ENCODE measurements around the gene PON3.
A peak's percentile ranks its signal among the peaks of the same experiment; 100 is the strongest.

The PON3 gene

GRCh38 chr7:95335093-95335492 is 61.1 kb downstream of the PON3 start:
- Histone ChIP-seq H3K9me3 (ENCODE audit: control insufficient read depth, low read length) (no peaks in the 10 kb centered on the region), H3K9ac (ENCODE audit: low read length) (peak overlapping the region; percentile 59), H3K4me3 (ENCODE audit: low read length) (peak overlapping the region; percentile 60), H3K27me3 (replicated peaks; ENCODE audit: control insufficient read depth, insufficient read depth, low read length) (no peaks in the 10 kb centered on the region), H3K4me1 (ENCODE audit: control insufficient read depth, insufficient read depth, low read length) (peaks cover 27% of the 10 kb centered on the region), H3K36me3 (ENCODE audit: control insufficient read depth, insufficient read depth, low read length, severe bottlenecking) (no peaks in the 10 kb centered on the region)
- DNase-seq (ENCODE audit: low read depth): peak; percentile 68

DNA sequence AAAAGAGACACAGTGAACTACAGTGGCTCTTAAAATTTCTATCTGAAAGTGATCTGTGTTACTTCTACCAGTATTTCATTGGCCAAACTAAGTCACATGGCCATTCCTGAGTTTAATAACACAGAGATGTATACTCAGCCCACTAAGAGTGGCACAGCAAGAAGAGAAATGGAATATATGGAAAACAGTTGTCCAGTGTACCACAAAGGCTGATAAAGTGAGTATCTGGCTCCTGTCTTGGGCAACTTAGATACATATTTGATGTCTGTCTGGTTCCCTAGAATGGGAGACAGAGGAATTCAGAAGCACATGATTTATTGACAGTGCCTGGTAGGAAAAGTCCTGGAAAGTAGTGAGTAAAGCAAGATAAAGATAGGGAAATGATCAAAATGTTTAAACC is 61.7 kb downstream of the PON3 start:
- Histone ChIP-seq H3K4me1 (ENCODE audit: control insufficient read depth, insufficient read depth, low read length) (peaks cover 30% of the 10 kb centered on the region), H3K4me3 (ENCODE audit: low read length) (peak overlapping the region; percentile 60), H3K9ac (ENCODE audit: low read length) (peak overlapping the region; percentile 59), H3K9me3 (ENCODE audit: control insufficient read depth, low read length) (no peaks in the 10 kb centered on the region), H3K36me3 (ENCODE audit: control insufficient read depth, insufficient read depth, low read length, severe bottlenecking) (no peaks in the 10 kb centered on the region), H3K27me3 (replicated peaks; ENCODE audit: control insufficient read depth, insufficient read depth, low read length) (no peaks in the 10 kb centered on the region)
- peak; percentile 2 for DNase-seq (ENCODE audit: low read depth)

DNA sequence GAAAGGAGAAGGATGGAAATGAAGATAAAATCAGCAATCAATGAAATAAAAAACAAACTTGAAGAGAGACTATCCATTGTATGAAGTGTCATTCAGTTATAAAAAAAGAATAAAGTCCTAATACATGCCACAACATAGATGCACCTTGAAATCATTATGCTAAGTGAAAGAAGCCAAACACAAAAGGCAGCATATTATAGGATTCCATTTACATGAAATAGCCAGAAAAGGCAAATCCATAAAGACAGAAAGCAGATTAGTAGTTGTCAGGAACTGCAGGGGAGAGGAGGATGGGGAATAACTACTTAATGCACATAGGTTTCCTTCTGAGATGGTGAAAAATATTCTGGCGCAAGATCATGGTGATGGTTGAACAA is 65.2 kb downstream of the PON3 start:
- H3K9me3 ChIP-seq (ENCODE audit: control insufficient read depth, low read length): no peaks in the 10 kb centered on the region
- H3K4me3 ChIP-seq (ENCODE audit: low read length): peak overlapping the region; percentile 68
- H3K4me1 ChIP-seq (ENCODE audit: control insufficient read depth, insufficient read depth, low read length): peaks cover 29% of the 10 kb centered on the region
- DNase-seq (ENCODE audit: low read depth): no peak
- H3K27me3 ChIP-seq (replicated peaks; ENCODE audit: control insufficient read depth, insufficient read depth, low read length): no peaks in the 10 kb centered on the region
- peak overlapping the region; percentile 37 for H3K9ac ChIP-seq (ENCODE audit: low read length)
- no peaks in the 10 kb centered on the region for H3K36me3 ChIP-seq (ENCODE audit: control insufficient read depth, insufficient read depth, low read length, severe bottlenecking)

- Histone ChIP-seq H3K9me3 (ENCODE audit: control insufficient read depth, low read length) (no peaks in the 10 kb centered on the region), H3K4me3 (ENCODE audit: low read length) (peak overlapping the region; percentile 68), H3K4me1 (ENCODE audit: control insufficient read depth, insufficient read depth, low read length) (peaks cover 23% of the 10 kb centered on the region), H3K9ac (ENCODE audit: low read length) (peak overlapping the region; percentile 37), H3K27me3 (replicated peaks; ENCODE audit: control insufficient read depth, insufficient read depth, low read length) (no peaks in the 10 kb centered on the region), H3K36me3 (ENCODE audit: control insufficient read depth, insufficient read depth, low read length, severe bottlenecking) (no peaks in the 10 kb centered on the region)
- DNase-seq (ENCODE audit: low read depth): peak; percentile 2
These were observed 65.8 kb downstream of the PON3 start for GRCh38 chr7:95330204-95330960.

DNA sequence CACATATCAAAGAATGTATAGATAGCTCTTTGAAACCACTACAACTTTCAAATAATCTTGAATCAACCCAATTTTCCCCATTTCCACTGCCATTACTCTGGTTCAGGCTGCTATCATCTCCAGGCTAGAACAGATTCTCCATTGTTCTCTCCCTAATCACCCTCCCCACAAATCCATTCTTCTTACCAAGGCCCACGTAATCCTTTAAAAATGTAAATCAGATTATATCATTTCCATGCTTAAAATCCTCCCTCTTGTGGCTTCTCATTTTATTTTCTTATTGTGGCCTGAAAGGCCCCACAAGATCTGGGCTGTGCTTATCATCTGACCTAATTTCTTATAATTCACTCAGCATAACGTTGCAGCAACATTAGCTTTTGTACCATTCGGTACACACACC is 68.8 kb downstream of the PON3 start:
- H3K4me3 ChIP-seq (ENCODE audit: low read length): no peak overlapping the region
- peaks cover 6% of the 10 kb centered on the region for H3K4me1 ChIP-seq (ENCODE audit: control insufficient read depth, insufficient read depth, low read length)
- no peaks in the 10 kb centered on the region for H3K36me3 ChIP-seq (ENCODE audit: control insufficient read depth, insufficient read depth, low read length, severe bottlenecking)
- no peak overlapping the region for H3K9ac ChIP-seq (ENCODE audit: low read length)
- peaks cover 7% of the 10 kb centered on the region for H3K27me3 ChIP-seq (replicated peaks; ENCODE audit: control insufficient read depth, insufficient read depth, low read length)
- DNase-seq (ENCODE audit: low read depth): no peak
- no peaks in the 10 kb centered on the region for H3K9me3 ChIP-seq (ENCODE audit: control insufficient read depth, low read length)

DNA sequence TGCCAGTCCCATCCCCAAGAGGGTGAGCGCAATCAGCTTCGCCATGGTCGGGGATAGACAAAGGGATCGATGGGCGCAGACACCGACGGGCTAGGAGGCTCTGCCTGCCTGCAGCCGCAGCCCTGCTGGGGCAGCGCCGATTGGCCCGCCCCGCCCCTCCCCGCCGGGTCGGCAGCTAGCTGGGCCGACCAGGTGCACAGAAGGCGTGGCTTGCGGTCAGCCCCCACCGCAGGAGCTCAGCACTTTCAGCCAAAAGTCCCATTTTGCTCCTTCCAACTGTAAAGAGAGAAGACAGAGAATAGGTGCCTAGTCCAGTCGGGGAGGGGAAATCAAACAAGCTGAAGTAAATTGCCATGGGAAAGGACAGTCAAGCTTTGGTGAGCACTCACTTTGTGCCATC is 71.7 kb downstream of the PON3 start, which contains the start of gene PON1:
Gene PON1 (minus strand): TSS at position 102 of the 400 bp plus-strand sequence. CDS start 57 bp downstream, at position 45.
- Histone ChIP-seq H3K4me3 (ENCODE audit: low read length) (no peak within 1 kb of the TSS), H3K4me1 (ENCODE audit: control insufficient read depth, insufficient read depth, low read length) (no peaks in the 10 kb centered on the region), H3K27me3 (replicated peaks; ENCODE audit: control insufficient read depth, insufficient read depth, low read length) (peaks cover 7% of the 10 kb centered on the region), H3K9me3 (ENCODE audit: control insufficient read depth, low read length) (no peaks in the 10 kb centered on the region), H3K9ac (ENCODE audit: low read length) (no peak within 1 kb of the TSS), H3K36me3 (ENCODE audit: control insufficient read depth, insufficient read depth, low read length, severe bottlenecking) (no peaks in the 10 kb centered on the region)
- DNase-seq (ENCODE audit: low read depth): no peak

DNA sequence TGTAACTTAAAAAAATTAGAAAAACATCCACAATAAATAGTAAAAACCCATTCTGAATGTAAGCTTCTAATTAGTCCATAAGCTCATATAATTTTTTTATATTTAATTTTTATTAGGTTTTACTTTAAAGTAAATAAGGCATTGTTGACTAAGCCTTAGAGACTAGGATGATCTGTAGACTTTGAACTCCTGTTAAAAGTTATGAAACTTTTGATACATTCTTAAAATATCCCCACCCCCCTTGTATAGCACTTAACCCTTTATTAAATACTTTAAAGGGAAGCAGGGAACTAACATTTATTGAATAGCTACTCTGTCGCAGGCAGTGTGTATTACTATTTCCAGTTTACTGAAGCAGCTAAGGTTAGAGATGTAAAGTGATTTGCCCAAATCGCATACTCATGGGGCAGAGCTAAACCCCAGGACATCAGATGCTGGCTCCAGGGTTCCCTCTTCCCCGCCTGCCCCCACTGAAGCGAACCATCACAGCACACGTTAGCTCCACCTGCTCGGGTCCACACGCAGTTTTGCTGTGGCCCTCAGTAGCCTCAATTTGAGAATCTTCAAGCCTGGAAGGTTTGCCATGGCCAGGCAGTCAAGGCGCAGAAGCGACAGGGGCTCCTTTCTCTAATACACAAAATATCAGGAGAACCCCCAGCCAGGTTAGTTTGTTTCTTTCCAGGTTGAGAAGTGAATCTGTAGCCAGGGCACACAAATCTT is 72.6 kb downstream of the PON3 start:
- Histone ChIP-seq H3K9ac (ENCODE audit: low read length) (no peak overlapping the region), H3K36me3 (ENCODE audit: control insufficient read depth, insufficient read depth, low read length, severe bottlenecking) (no peaks in the 10 kb centered on the region), H3K9me3 (ENCODE audit: control insufficient read depth, low read length) (no peaks in the 10 kb centered on the region), H3K4me1 (ENCODE audit: control insufficient read depth, insufficient read depth, low read length) (no peaks in the 10 kb centered on the region), H3K27me3 (replicated peaks; ENCODE audit: control insufficient read depth, insufficient read depth, low read length) (peaks cover 7% of the 10 kb centered on the region), H3K4me3 (ENCODE audit: low read length) (no peak overlapping the region)
- DNase-seq (ENCODE audit: low read depth): no peak

- Histone ChIP-seq H3K36me3 (ENCODE audit: control insufficient read depth, insufficient read depth, low read length, severe bottlenecking) (no peaks in the 10 kb centered on the region), H3K4me1 (ENCODE audit: control insufficient read depth, insufficient read depth, low read length) (no peaks in the 10 kb centered on the region), H3K27me3 (replicated peaks; ENCODE audit: control insufficient read depth, insufficient read depth, low read length) (peaks cover 7% of the 10 kb centered on the region), H3K9me3 (ENCODE audit: control insufficient read depth, low read length) (no peaks in the 10 kb centered on the region), H3K4me3 (ENCODE audit: low read length) (no peak overlapping the region), H3K9ac (ENCODE audit: low read length) (no peak overlapping the region)
- DNase-seq (ENCODE audit: low read depth): no peak
These were observed 73.3 kb downstream of the PON3 start for GRCh38 chr7:95322854-95323253.

GRCh38 chr7:95322396-95322795 is 73.8 kb downstream of the PON3 start:
- DNase-seq (ENCODE audit: low read depth): no peak
- H3K4me3 ChIP-seq (ENCODE audit: low read length): no peak overlapping the region
- no peaks in the 10 kb centered on the region for H3K36me3 ChIP-seq (ENCODE audit: control insufficient read depth, insufficient read depth, low read length, severe bottlenecking)
- H3K4me1 ChIP-seq (ENCODE audit: control insufficient read depth, insufficient read depth, low read length): no peaks in the 10 kb centered on the region
- H3K27me3 ChIP-seq (replicated peaks; ENCODE audit: control insufficient read depth, insufficient read depth, low read length): peaks cover 7% of the 10 kb centered on the region
- H3K9ac ChIP-seq (ENCODE audit: low read length): no peak overlapping the region
- no peaks in the 10 kb centered on the region for H3K9me3 ChIP-seq (ENCODE audit: control insufficient read depth, low read length)

DNA sequence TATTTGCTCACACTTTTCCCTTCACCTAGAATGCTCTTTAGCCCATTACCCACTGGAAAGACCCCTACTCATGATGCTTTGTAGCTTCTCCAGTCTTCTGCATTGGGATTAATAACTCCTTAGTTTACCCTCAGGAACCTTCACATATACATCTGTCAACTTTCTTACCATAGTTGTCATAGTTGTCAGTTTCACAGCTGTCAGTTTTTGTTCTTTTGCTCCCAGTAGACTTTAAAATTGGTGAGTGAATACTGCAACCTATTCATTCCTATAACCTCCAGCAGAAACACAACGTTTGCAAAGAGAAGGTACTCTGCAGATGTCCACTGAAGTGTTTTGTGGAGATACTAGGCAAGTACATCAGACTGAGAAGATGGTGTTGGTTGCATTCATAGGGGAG is 74.5 kb downstream of the PON3 start:
- H3K4me1 ChIP-seq (ENCODE audit: control insufficient read depth, insufficient read depth, low read length): no peaks in the 10 kb centered on the region
- no peaks in the 10 kb centered on the region for H3K36me3 ChIP-seq (ENCODE audit: control insufficient read depth, insufficient read depth, low read length, severe bottlenecking)
- peaks cover 7% of the 10 kb centered on the region for H3K27me3 ChIP-seq (replicated peaks; ENCODE audit: control insufficient read depth, insufficient read depth, low read length)
- no peak for DNase-seq (ENCODE audit: low read depth)
- no peak overlapping the region for H3K4me3 ChIP-seq (ENCODE audit: low read length)
- H3K9me3 ChIP-seq (ENCODE audit: control insufficient read depth, low read length): no peaks in the 10 kb centered on the region
- H3K9ac ChIP-seq (ENCODE audit: low read length): no peak overlapping the region

DNA sequence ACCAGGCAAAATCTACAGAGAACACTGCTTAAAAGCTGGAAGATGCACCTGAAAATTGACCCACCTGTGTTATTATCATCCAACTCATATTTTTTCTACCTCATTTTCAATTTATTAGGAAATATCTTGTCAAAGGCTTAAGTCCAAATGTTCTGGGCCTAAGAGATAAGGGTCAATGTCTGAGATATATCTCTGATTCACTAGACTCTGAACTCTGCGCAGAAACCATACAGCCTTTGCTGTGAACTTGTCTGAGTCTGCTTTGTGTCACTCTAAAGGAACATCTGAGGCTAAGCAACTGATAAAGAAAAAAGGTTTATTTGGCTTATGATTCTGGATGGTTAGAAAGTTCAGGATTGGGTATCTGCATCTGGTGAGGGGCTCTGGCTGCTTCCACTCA is 75.5 kb downstream of the PON3 start:
- no peak overlapping the region for H3K4me3 ChIP-seq (ENCODE audit: low read length)
- no peak for DNase-seq (ENCODE audit: low read depth)
- H3K9ac ChIP-seq (ENCODE audit: low read length): no peak overlapping the region
- H3K4me1 ChIP-seq (ENCODE audit: control insufficient read depth, insufficient read depth, low read length): no peaks in the 10 kb centered on the region
- H3K36me3 ChIP-seq (ENCODE audit: control insufficient read depth, insufficient read depth, low read length, severe bottlenecking): no peaks in the 10 kb centered on the region
- peaks cover 7% of the 10 kb centered on the region for H3K27me3 ChIP-seq (replicated peaks; ENCODE audit: control insufficient read depth, insufficient read depth, low read length)
- no peaks in the 10 kb centered on the region for H3K9me3 ChIP-seq (ENCODE audit: control insufficient read depth, low read length)
